NCI-H460 (cell line): Measurements from ENCODE around the gene TMEM135. TPM values are rescaled to one million over a fixed set of nuclear protein-coding genes. Genes with fewer than 3 reads are reported as not detected.
"Not testable (repeated sequence)": the region's sequence is repeated elsewhere in the genome, so short reads cannot be mapped to it uniquely, and the experiment has no call there.

ENCODE experiments used
- DNase-seq: peaks from one replicate; pipeline ENCODE4 v3.0.0-alpha.2; 2016; ENCODE audit warnings: low read depth; ENCODE audit errors: extremely low read depth
- total RNA-seq: library from RNA; depleted of rRNA; stranded (reverse); fragments of >200 nt; shearing (Covaris generic); gene quantifications from 2 replicates; pipeline ENCODE4 v1.2.3, GENCODE V29; 2014

The TMEM135 gene
- total RNA-seq, 1 experiment from 2014 or later = 20.8 TPM

DNA sequence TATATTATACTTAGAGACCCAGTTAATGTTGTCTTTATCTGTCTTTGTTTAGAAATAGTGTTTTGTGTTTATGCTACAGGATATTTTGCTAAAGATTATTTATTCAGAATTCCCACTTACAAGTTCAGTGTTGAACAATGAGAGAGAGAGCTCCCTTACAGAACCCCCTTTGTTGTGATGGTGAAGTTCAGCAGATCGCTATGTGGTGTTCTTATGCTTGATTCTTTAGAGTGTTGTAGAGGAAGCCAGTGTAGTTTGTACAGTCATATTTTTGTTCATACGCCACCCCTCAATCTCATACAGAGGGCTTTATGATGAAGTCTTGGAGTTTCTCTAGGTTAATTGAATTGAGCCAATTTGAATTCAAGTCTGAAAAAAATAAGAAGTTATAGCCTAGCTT, 150.2 kb downstream of the TMEM135 start:
- DNase-seq = no peak

DNA sequence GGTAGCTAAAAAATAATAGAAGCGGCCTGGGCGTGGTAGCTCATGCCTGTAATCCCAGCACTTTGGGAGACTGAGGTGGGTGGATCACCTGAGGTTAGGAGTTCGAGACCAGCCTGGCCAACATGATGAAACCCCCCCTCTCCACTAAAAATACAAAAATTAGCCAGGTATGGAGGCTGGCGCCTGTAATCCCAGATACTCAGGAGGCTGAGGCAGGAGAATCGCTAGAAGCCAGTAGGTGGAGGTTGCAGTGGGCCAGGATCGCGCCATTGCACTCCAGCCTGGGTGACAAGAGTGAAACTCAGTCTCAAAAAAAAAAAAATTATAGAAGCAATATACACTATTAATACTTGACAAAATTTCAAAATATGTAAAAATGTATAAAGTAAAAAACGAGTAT, 150.7 kb downstream of the TMEM135 start:
- DNase-seq = not testable (repeated sequence)

DNA sequence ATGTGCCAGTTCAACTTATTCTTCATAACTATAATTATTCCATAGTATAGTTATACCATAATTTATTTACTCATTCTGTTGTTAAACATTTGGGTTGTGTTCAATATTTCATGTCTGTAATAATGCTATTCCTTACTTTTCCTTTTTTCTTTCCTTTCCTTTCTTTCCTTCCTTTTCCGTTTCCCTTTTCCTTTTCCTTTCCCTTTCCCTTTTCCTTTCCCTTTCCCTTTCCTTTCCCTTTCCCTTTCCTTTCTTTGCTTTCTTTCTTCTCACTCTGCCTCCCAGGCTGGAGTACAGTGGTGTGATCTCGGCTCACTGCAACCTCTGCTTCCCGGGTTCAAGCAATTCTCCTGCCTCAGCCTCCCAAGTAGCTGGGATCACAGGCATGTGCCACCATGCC, 151.2 kb downstream of the TMEM135 start:
- not testable (repeated sequence) for DNase-seq

DNA sequence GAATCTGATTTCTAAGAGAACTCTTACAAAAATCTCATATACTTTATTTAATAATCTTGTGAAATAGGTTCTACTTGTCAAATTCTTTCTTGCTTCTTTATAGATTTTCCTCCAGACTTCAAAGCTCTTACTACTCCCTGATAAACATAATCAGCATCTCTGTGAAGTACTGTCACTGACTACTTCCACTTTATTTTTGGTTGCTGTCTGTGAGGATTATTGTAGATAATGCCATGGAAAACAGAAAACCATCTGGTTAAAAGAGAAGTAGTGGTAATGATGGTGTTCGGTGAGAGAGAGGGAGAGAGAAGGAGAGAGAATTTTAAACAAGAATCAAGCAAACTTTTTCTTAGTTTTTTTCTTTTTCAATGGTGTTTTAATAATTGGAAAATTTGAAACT, 152.3 kb downstream of the TMEM135 start:
- no peak for DNase-seq

DNA sequence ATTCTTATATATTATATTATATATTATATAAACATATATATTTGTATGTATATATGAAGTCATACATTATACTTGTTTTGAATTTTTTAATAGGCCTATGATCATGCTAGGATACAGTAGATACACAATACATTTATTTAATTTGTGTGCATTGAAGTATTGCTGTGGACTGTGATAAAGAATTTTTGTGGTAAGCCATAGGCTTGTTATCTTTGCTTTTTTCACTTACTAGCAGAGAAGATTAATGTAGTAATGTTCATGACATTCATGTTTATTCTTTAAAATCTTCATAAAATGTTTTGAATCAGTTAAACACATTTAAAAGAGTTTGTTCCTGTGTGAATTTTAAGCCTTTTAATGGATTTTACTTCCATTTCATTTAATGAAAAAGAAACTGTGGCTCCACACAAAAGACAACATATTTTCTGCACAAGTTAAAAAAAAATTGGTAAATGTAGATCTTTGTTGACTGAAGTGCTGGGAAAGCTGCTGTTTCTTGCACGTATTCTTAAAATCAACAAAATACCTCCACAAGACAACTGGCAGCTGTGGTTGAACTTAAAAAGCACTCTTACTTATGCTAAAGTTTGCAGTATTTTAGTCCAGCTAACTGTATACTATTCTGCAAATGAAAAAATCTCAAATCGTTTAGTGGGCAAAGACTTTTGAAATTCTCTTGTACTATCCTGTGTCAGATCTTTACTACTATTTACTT, 156.2 kb downstream of the TMEM135 start:
- DNase-seq = no peak

DNA sequence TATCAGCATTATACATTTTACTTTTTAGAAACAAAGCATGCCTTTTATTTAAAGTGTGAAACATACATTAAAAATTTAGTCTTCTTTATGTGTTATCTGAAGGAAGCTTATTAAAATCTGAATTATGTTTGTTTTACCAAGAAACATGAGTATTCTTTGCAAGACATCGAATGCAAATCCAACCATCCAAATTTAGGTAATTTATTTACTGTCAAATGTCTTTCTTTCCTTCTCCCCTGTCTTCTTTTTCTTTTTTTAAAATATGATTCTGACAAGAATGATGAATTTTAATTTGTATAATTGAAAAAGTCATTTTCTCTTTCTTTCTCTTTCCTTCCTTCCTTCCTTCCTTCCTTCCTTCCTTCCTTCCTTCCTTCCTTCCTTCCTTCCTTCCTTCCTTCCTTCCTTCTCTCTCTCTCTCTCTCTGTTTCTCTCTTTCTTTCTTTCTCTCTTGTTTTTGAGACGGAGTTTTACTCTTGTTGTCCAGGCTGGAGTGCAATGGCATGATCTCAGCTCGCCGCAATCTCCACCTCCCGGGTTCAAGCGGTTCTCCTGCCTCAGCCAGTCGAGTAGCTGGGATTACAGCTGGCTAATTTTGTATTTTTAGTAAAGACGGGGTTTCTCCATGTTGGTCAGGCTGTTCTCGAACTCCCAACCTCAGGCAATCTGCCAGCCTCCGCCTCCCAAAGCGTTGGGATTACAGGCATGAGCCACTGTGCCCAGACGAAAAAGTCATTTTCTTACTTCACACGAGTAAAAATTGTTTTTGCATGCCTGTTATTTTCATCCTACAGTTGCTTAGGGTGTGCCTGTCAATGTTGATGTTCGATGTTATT, 157.5 kb downstream of the TMEM135 start:
- no peak for DNase-seq

DNA sequence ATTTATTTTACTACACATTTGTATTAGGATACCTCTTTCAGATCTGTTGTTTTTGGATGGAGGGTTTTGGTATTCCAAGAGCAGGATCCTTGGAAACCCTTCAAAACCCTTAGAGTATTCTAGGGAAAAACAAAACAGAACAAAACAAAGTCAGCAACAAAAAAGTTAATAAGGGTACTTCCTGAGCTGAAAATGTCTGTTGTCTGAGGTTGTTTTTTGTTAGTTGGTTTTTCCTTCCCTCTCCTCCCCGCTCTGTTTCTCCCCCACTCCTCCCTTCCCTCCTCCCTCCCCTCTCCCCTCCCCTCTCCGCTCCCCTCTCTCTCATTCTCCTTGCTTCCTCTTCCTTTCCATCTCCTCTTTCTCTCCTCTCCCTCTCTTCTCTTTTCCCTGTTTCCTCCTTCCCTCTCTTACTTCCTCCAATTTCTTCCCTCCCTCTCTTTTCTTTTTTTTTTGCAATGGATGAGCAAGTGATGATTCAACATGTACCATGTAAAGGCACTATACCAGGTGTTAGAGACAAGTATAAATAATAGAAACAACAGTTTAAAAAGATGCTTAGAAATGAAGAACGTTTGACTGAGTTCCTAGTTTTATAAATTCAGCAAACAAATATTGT, 160.6 kb downstream of the TMEM135 start:
- DNase-seq = no peak

DNA sequence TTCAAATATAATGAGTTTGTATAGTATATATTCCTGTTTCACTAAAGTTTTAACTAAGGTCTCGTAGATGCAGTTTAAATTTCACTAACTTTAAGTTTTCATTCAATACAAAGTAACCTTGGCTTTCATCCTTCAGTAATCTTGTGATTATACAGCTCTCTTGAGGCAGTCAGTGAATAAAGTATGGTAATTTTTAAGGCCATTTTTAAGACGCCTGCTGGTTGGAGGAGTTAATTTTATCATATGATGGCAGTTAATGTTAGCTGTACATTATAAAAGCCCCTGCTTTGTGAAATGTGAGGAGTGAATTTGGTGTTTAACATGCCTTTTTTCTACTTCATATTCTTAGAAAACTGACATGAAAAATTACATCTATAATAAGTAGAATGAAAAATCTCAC, 163.6 kb downstream of the TMEM135 start:
- no peak for DNase-seq

DNA sequence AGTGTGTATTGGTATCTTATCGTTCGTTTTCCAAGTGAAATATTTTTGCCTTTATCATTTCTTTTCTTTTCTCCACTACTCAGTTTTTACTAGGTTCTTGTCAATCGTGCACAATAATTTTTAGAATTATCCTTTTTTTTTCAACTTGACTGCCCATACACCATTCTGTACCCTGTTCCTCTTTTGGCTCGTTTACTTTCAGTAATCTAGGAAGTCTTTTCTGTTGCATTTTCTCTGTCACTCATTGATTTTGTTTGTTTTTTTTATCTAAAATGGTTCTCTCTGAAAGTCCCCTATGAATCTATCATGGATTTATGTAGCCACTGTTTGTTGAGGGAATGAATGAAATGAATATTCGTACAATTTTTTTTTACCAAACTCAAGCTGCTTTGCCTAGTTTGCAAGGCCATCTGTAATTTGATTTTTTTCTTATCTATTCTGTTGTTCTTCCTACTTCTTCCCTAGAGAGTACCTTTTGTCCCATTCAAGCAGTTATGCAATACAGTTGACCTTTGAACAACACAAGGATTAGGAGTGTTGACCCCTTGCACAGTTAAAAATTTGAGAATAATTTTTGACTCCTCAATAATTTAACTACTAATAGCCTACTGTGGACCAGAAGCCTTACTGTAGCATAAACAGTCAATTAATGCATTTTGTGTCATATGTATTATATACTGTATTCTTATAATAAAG, 166.3 kb downstream of the TMEM135 start:
- no peak for DNase-seq

DNA sequence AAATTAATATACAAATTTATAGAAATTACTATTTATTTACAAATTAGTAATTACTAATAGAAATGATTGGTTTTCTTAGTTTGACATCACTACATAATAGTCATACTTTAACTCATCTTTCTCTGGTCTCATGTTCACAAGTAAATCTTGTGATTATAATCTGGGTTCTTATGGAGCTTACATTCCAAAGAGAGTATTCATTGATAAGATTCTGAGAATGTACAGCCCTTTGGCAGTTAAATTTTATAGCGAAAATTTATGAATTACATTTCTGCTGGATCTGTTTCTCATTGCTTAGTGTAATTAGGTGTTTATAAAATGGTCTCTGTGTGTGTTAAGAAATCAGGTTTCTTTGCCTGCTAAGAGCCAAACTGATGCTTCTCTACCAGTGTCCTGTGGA, 175.2 kb downstream of the TMEM135 start:
- DNase-seq = no peak

DNA sequence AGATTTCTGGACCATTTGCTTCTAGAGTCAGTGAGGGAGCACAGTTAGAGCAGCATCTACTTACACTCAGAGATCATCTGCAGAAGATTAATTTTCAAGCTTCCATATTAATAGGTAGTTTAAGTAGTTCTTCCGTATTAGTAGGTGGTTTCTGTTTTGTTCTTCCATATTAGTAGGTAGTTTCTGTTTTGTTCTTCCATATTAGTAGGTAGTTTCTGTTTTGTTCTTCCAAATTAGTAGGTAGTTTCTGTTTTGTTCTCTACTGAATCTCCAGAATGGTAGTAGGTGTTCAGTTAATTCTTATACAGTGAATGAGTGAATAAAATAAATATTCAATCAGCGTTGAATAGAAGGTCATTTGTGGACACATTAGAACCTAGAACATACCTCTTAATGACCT, 175.7 kb downstream of the TMEM135 start:
- DNase-seq = no peak

DNA sequence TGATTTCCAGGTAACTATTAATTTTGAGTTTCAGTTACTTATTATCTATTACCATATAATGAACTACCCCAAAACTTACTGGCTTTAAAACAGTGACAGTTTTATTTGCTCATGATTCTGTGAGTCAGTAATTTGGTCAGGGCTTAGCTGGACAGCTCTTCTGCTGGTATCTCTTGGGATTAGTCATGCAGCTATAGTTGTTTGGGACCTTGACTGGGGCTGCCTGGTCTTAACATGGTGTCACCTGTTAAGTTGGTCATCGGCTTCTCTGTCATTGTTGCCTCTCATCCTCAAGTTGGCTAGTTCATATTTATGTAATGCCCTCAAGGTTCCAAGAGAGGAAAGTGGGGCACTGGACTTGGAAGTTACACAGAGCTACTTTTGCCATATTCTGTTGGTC, 177.5 kb downstream of the TMEM135 start:
- no peak for DNase-seq

DNA sequence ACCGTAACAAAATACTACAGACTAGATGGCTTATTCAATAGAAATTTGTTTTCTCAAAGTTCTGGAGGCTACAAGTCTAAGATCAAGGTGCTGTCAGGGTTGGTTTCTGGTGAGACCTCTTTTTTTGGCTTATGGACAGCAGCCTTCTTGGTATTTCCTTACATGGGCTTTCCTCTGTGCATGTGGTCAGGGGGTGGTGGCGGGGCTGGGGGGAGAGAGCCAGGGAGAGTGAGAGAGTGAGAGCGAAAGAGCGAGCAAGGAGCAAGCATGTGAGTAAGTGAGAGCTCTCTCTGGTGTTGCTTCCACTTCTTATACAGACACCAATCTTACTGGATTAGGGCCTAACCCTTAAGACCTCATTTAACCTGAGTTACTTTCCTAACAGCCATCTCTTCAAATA, 181.5 kb downstream of the TMEM135 start:
- DNase-seq = no peak

DNA sequence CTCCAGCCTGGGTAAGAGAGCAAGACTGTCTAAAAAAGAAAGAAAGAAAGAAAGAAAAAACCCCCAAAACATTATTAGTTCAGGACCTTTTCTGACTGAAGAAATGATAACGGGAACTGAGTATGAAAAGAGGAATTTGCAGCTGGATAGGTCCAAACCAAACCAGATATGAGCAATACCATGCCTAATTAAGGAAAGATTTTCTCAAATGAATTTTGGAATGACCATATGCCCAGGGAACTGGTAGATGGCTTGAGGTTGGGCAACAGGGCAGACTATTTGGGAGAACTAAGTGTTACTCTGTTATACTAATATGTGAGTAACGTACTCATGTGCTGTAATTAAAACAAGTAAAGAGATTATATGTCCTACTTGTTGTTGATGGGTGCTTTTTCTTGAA, 186.1 kb downstream of the TMEM135 start:
- no peak for DNase-seq

DNA sequence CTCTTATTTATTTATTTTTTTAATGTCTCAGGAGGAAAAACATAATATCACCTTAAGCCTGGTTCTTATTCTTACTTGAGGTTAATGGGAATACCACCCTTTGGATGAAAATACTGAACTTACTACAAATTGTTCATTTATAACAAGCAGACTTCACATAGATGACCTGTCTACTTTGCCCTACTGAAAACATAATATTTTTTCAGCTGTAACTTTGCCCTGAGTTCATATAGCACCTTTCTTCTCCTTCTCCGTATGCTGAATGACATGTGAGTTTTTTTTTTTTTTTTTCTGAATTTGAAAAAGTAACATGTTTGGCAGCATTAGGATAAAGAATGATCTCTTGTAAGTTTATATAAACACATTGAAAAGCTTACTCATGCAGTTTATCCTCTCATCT, 186.8 kb downstream of the TMEM135 start:
- DNase-seq = no peak

DNA sequence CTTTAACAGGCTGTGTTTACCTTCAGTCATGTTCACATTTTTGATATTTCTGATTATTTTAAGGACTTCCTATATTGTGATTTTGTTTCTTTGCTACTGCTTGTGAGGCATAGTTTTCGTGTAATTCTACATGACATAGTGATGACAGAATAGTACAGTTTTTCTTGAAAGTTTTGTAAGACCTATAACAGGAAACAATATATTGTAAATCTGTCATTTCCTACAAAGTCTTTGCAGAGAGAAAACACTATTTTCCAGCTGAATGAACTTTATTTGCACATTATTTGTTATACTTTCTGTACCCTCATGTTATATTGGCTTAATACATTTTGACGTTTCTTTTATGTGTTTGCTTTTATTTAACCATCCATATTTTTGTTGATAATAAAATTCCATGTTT, 191.1 kb downstream of the TMEM135 start:
- no peak for DNase-seq

DNA sequence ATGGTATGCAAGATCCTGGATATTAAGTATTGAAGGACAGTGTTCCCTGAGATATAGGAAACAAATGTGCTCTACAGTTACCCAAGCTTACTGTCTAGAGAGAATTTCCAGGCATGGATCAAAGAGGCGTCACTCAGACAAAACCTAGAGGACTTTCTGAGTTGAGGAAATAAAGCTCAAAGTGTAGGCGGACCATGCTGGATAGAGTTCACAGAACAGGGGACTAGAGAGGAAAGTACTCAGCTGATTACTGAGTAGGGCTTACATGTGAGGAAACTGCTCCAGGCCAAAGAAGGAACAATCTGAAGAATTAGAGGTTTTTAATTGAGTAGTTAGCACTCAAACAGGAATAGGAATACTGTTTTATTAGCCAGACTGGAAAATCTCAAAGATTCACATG, 193.3 kb downstream of the TMEM135 start:
- DNase-seq = no peak

DNA sequence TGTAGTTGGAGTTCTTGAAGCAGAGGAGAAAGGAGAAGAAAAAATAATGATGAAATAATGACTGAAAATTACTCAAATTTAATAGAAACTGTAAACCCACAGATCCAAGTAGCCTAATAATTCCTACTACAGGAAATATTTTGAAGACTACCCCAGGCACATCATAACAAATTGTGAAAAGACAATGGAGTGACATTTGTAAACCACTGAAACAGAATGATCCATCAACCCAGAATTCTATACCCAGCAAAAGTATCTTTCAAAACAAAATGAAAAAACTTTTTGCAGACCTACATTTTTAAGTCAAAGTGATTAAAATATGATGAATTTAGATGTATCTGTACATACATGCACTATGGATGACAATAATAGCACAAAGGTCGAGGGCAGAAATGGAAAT, 194.6 kb downstream of the TMEM135 start:
- DNase-seq = no peak

DNA sequence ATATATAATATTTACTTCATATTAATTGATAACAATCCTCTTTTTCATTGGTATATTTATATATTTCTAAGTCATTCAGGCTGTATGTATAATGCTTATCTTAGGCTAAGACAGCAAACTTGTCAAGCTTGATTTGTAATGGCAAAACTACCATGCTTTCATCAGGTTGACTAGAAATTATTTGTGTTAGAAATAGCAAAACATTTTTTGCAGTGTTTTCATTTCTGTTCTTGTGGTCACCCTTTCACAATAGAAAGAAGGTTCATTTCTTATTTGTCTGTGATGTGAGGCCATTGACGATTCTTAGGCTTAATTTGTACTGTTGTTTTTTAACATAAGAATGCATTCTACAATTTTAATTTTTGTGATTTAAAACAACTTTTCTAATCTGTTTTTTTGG, 197.6 kb downstream of the TMEM135 start:
- no peak for DNase-seq

DNA sequence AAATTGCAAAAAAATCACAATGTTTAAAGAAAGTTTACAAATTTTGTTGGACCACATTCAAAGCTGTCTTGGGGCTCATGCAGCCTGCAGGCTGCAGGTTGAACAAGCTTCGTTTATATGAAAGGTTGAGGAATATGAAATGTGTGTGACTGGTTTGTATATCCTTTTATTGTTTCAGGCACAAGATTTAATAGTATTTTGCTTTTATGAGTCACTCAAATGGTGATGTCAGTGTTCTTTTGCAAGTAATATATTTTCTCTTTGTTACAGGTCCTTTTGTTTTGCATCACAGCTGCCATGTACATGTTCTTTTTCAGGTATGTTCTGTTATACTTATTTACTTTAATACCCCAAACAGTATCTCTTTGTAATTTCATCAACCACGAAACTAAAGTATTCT, 198.6 kb downstream of the TMEM135 start:
- DNase-seq = no peak

DNA sequence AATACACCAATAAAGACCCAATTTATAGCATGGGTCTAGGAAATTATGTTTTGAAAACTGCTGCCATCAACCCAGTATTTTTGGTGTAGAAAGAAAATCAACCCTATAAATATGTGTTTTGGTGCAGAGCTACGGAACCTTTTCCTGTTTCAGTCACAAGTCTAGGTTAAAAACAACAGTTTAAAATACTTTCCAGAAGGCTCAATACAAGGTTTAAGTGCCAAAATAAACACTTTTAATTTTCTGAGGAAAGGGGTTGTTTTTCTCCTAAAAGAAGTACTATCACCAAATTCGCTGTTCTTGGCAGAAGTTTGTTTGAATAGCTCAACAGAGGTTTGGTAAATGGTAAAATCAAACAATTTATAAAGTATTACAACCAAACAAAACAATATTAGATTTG, 201.3 kb downstream of the TMEM135 start:
- no peak for DNase-seq
